ENCODE results near the gene CLEC18B.
"Not testable (repeated sequence)": the region's sequence is repeated elsewhere in the genome, so short reads cannot be mapped to it uniquely, and the experiment has no call there.

DNA sequence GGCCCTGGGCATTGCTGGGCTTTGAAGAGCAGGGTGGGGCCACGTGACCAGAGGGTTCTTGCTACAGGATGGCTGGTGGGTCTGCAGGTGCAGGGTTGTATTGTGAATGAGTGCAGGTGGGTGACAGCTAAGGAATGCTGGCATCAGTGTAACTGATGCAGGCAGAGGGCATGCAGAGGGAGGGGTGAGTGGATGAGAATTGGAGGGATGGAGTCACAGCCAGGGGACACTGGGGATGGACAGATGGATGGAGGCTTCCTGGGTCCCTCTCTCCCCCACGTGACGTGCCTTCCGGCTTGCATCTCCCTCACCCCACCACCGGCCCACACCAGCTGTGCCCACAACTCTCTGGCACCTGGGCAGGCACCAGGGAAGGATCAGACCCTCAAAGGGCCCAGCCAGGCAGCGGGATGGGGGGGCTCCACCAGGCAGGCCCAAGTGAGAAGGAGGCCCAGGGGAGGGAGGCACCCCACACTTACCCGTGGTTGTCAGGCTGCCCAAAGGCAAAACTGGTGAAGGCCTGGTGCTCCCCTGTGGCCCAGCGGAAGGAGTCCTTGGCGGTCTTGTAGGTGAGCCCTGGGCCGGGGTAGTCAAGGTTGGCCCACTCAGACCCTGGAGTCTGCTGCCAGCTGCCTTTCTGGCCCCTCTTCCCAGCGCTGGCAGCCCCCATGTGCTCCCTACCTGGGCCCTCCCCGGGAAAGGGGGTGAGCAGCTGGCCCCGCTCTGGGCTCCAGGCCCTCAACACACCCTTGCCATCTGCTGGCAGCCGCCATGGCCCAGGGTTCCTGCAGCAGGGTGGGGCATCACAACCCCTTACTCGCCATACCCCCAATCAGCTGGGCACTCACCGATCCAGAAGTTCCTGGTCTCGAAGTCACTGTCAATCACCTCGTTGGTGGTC is 11.0 kb downstream of the CLEC18B start:
- not testable (repeated sequence) for TF ChIP-seq EZH2 (IDR thresholded peaks at IDR 0.05; ENCODE audit: low read length, unreplicated experiment); EZH2phosphoT487 (IDR thresholded peaks at IDR 0.05; ENCODE audit: borderline replicate concordance, low read length)
- TF ChIP-seq, protein P1, sequence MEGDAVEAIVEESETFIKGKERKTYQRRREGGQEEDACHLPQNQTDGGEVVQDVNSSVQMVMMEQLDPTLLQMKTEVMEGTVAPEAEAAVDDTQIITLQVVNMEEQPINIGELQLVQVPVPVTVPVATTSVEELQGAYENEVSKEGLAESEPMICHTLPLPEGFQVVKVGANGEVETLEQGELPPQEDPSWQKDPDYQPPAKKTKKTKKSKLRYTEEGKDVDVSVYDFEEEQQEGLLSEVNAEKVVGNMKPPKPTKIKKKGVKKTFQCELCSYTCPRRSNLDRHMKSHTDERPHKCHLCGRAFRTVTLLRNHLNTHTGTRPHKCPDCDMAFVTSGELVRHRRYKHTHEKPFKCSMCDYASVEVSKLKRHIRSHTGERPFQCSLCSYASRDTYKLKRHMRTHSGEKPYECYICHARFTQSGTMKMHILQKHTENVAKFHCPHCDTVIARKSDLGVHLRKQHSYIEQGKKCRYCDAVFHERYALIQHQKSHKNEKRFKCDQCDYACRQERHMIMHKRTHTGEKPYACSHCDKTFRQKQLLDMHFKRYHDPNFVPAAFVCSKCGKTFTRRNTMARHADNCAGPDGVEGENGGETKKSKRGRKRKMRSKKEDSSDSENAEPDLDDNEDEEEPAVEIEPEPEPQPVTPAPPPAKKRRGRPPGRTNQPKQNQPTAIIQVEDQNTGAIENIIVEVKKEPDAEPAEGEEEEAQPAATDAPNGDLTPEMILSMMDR (conservative IDR thresholded peaks at IDR 0.05; ENCODE audit: low read depth, low read length) = not testable (repeated sequence)

Measured in PC-3 (cell line).